ENCODE measurements around the gene PCGF3. TPM values are rescaled to one million over a fixed set of nuclear protein-coding genes. Genes with fewer than 3 reads are reported as not detected.
"Not testable (repeated sequence)": the region's sequence is repeated elsewhere in the genome, so short reads cannot be mapped to it uniquely, and the experiment has no call there.

PCGF3 gene
- total and polyA plus RNA-seq, 2 donors, result 30.6 to 93.4 TPM

- H3K27ac ChIP-seq (ENCODE audit: low read depth in 1 of 2, low read length in 1 of 2); DNase-seq (ENCODE audit: low read depth in 6 of 9, low spot score in 9 of 9): not testable (repeated sequence)
- 91% methylated on average over 12 of the region's 12 CpGs for WGBS
Measured at GRCh38 chr4:694341-694940, 11.2 kb upstream of the PCGF3 start.

DNA sequence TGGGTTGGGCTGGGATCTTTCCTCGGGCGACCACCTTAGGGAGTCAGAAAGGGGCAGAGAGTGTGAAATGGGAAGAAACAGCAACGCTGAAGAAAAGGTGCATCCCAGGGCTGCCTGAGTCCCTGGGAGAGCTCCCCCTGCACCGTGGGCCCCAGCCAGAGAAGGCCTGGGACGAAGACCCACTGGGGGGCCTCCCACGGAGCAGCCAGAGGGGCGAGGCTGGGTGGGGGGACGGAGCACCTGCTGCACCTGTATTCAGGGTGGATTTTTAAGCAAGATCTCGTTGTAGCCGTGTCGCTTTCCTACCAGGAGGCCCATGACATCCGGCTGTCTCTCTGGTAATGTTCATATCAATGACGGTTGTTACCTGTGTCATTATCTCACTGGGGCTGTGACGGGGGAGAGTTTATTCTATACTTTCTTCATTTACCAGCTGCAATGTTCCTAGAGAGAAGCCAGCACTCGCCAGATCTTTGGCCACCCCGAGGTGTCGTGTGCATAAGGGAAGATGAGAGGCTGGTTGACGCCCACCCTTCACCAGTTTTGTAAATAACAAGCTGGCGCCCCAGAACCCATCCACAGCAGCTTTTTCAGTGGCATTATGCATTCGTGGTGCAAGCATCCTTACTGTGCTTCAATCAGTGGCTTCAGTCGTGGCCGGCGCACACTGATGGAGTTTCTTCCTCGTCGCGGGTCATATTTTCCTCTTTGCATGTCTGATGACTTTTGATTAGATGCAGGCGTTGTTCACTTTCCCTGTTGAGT is 5.6 kb upstream of the PCGF3 start:
- no peak for DNase-seq (ENCODE audit: low read depth in 6 of 9, low spot score in 9 of 9)
- H3K4me1 ChIP-seq (ENCODE audit: control insufficient read depth in 2 of 2, insufficient read depth in 2 of 2, low read length in 2 of 2), result no peaks in the 10 kb centered on the region
- H3K27me3 ChIP-seq (ENCODE audit: control insufficient read depth in 2 of 2, insufficient read depth in 1 of 2, low read length in 1 of 2), result peaks cover 0 to 5% of the 10 kb centered on the region in 2 donors
- H3K9me3 ChIP-seq (ENCODE audit: control insufficient read depth in 2 of 2, insufficient read depth in 1 of 2, low read length in 1 of 2), result no peaks in the 10 kb centered on the region
- no peaks in the 10 kb centered on the region for H3K36me3 ChIP-seq (ENCODE audit: control insufficient read depth in 2 of 2, insufficient read depth in 2 of 2, low read length in 1 of 2)
- WGBS, result 95% methylated on average over 27 of the region's 27 CpGs
- peak overlapping the region in 1 of 2 donors; percentile 42 for H3K27ac ChIP-seq (ENCODE audit: low read depth in 1 of 2, low read length in 1 of 2)
- no peak overlapping the region for H3K4me3 ChIP-seq (ENCODE audit: low read length in 2 of 2)

More at GRCh38 chr4:694341-694940, 11.2 kb upstream of the PCGF3 start:
- H3K36me3 ChIP-seq (ENCODE audit: control insufficient read depth in 2 of 2, insufficient read depth in 2 of 2, low read length in 1 of 2); H3K9me3 ChIP-seq (ENCODE audit: control insufficient read depth in 2 of 2, insufficient read depth in 1 of 2, low read length in 1 of 2); H3K4me3 ChIP-seq (ENCODE audit: low read length in 2 of 2); H3K4me1 ChIP-seq (ENCODE audit: control insufficient read depth in 2 of 2, insufficient read depth in 2 of 2, low read length in 2 of 2): not testable (repeated sequence)
- peaks cover 5 to 14% of the 10 kb centered on the region in 2 donors for H3K27me3 ChIP-seq (ENCODE audit: control insufficient read depth in 2 of 2, insufficient read depth in 1 of 2, low read length in 1 of 2)

DNA sequence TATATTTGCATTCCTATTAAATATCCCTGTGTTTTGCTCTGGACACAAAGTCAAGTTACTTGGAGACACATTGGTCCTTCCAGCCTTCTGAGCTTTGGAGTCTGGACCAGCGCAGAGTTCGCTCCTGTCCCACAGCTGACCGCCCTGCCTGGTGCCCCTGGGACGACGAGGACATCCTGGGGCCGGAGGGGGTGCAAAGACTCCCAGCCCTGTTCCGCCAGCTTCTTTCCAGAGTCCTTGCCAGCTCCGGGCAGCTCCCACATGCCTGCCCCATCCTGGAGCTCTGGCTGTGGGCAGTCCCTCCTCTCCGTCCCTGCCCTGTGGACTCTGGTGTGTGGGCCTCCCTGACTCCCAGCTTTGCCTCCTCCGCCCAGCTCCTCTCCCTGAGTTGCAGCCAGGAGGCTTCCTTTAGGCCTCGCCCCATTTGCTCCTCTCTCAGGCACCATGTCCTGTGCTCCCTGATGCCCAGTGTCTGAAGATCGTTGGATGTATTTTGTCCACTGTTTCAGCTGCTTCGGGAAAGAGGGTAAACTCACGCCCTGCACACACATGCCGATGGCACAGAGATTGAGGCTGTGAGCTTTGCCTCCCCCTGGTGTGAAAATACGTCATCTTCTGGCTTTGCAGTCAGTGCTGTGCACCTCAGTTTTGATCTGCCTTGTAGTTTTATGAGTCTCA is 4.9 kb upstream of the PCGF3 start:
- Histone ChIP-seq H3K4me3 (ENCODE audit: low read length in 2 of 2) (no peak overlapping the region), H3K27me3 (ENCODE audit: control insufficient read depth in 2 of 2, insufficient read depth in 1 of 2, low read length in 1 of 2) (peaks cover 0 to 5% of the 10 kb centered on the region in 2 donors), H3K36me3 (ENCODE audit: control insufficient read depth in 2 of 2, insufficient read depth in 2 of 2, low read length in 1 of 2) (no peaks in the 10 kb centered on the region), H3K27ac (ENCODE audit: low read depth in 1 of 2, low read length in 1 of 2) (no peak overlapping the region), H3K9me3 (ENCODE audit: control insufficient read depth in 2 of 2, insufficient read depth in 1 of 2, low read length in 1 of 2) (no peaks in the 10 kb centered on the region), H3K4me1 (ENCODE audit: control insufficient read depth in 2 of 2, insufficient read depth in 2 of 2, low read length in 2 of 2) (peaks cover 0 to 4% of the 10 kb centered on the region in 2 donors)
- WGBS, result 95% methylated on average over 16 of the region's 16 CpGs
- no peak for DNase-seq (ENCODE audit: low read depth in 6 of 9, low spot score in 9 of 9)

GRCh38 chr4:702618-703048 is 3.0 kb upstream of the PCGF3 start:
- Histone ChIP-seq H3K4me1 (ENCODE audit: control insufficient read depth in 2 of 2, insufficient read depth in 2 of 2, low read length in 2 of 2) (peaks cover 7 to 12% of the 10 kb centered on the region in 2 donors), H3K36me3 (ENCODE audit: control insufficient read depth in 2 of 2, insufficient read depth in 2 of 2, low read length in 1 of 2) (no peaks in the 10 kb centered on the region), H3K27ac (ENCODE audit: low read depth in 1 of 2, low read length in 1 of 2) (no peak overlapping the region), H3K9me3 (ENCODE audit: control insufficient read depth in 2 of 2, insufficient read depth in 1 of 2, low read length in 1 of 2) (no peaks in the 10 kb centered on the region), H3K4me3 (ENCODE audit: low read length in 2 of 2) (no peak overlapping the region), H3K27me3 (ENCODE audit: control insufficient read depth in 2 of 2, insufficient read depth in 1 of 2, low read length in 1 of 2) (peaks cover 0 to 5% of the 10 kb centered on the region in 2 donors)
- no peak for DNase-seq (ENCODE audit: low read depth in 6 of 9, low spot score in 9 of 9)
- WGBS, result 95% methylated on average over 7 of the region's 7 CpGs

DNA sequence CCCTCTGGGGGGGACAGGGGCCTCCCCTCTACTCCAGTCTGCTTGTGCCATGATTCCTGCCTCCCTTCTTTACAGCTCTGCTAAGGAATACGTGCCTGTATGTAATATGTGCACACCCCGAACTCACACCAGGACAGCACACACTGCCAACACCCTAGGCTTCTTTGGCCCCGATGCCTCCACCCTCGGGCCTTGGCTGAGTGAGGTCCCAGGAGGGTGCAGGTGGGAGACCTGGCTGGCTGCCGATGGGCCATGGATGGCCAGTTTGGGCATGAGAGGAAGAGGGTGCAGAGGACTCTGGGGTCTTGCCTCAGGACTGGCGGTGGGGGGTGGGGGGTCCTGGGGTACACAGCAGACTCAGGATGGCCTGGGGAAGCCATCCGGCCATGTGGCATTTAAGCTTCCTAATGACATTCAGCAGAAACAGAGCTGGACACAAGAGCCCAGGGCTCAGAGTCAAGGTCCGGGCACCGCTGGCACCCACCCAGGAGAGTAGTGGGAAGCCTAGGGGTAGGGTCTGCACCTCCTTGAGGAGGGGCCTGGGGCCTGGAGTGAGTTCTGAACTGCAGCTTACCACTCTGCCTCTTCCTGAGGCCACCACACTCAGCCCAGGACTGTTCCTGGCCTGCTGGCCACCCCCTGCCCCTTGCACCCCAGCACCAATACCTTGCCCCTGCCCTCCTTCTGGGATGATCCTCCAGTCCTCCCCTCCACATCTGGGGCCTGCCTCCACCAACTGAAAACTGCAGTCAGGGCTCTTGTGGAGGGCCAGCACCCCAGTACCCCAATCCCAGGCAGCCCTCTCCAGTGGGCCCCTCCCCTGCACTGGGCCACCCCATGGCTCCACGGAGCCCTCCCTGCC is 2.1 kb upstream of the PCGF3 start:
- peaks cover 0 to 5% of the 10 kb centered on the region in 2 donors for H3K27me3 ChIP-seq (ENCODE audit: control insufficient read depth in 2 of 2, insufficient read depth in 1 of 2, low read length in 1 of 2)
- H3K27ac ChIP-seq (ENCODE audit: low read depth in 1 of 2, low read length in 1 of 2), result no peak overlapping the region
- WGBS, result 95% methylated on average over 10 of the region's 10 CpGs
- no peak for DNase-seq (ENCODE audit: low read depth in 6 of 9, low spot score in 9 of 9)
- H3K9me3 ChIP-seq (ENCODE audit: control insufficient read depth in 2 of 2, insufficient read depth in 1 of 2, low read length in 1 of 2), result peaks cover 0 to 3% of the 10 kb centered on the region in 2 donors
- no peak overlapping the region for H3K4me3 ChIP-seq (ENCODE audit: low read length in 2 of 2)
- H3K36me3 ChIP-seq (ENCODE audit: control insufficient read depth in 2 of 2, insufficient read depth in 2 of 2, low read length in 1 of 2), result no peaks in the 10 kb centered on the region
- H3K4me1 ChIP-seq (ENCODE audit: control insufficient read depth in 2 of 2, insufficient read depth in 2 of 2, low read length in 2 of 2), result peaks cover 10 to 12% of the 10 kb centered on the region in 2 donors

GRCh38 chr4:704198-704891 is 1.3 kb upstream of the PCGF3 start:
- 96% methylated on average over 46 of the region's 46 CpGs for WGBS
- Histone ChIP-seq H3K4me3 (ENCODE audit: low read length in 2 of 2) (no peak overlapping the region), H3K9me3 (ENCODE audit: control insufficient read depth in 2 of 2, insufficient read depth in 1 of 2, low read length in 1 of 2) (peaks cover 0 to 4% of the 10 kb centered on the region in 2 donors), H3K4me1 (ENCODE audit: control insufficient read depth in 2 of 2, insufficient read depth in 2 of 2, low read length in 2 of 2) (peaks cover 10 to 12% of the 10 kb centered on the region in 2 donors), H3K27ac (ENCODE audit: low read depth in 1 of 2, low read length in 1 of 2) (no peak overlapping the region), H3K36me3 (ENCODE audit: control insufficient read depth in 2 of 2, insufficient read depth in 2 of 2, low read length in 1 of 2) (peaks cover 0 to 2% of the 10 kb centered on the region in 2 donors), H3K27me3 (ENCODE audit: control insufficient read depth in 2 of 2, insufficient read depth in 1 of 2, low read length in 1 of 2) (peaks cover 0 to 5% of the 10 kb centered on the region in 2 donors)
- no peak for DNase-seq (ENCODE audit: low read depth in 6 of 9, low spot score in 9 of 9)

GRCh38 chr4:704971-705277 is 708 bp upstream of the PCGF3 start:
- Histone ChIP-seq H3K27me3 (ENCODE audit: control insufficient read depth in 2 of 2, insufficient read depth in 1 of 2, low read length in 1 of 2) (peaks cover 0 to 5% of the 10 kb centered on the region in 2 donors), H3K9me3 (ENCODE audit: control insufficient read depth in 2 of 2, insufficient read depth in 1 of 2, low read length in 1 of 2) (peaks cover 0 to 4% of the 10 kb centered on the region in 2 donors), H3K4me3 (ENCODE audit: low read length in 2 of 2) (peak overlapping the region in 1 of 2 donors; percentile 99), H3K4me1 (ENCODE audit: control insufficient read depth in 2 of 2, insufficient read depth in 2 of 2, low read length in 2 of 2) (peaks cover 10 to 12% of the 10 kb centered on the region in 2 donors), H3K27ac (ENCODE audit: low read depth in 1 of 2, low read length in 1 of 2) (no peak overlapping the region), H3K36me3 (ENCODE audit: control insufficient read depth in 2 of 2, insufficient read depth in 2 of 2, low read length in 1 of 2) (peaks cover 0 to 5% of the 10 kb centered on the region in 2 donors)
- no peak for DNase-seq (ENCODE audit: low read depth in 6 of 9, low spot score in 9 of 9)
- WGBS, result 98% methylated on average over 1 of the region's 1 CpG

- not testable (repeated sequence) for H3K9me3 ChIP-seq (ENCODE audit: control insufficient read depth in 2 of 2, insufficient read depth in 1 of 2, low read length in 1 of 2); DNase-seq (ENCODE audit: low read depth in 6 of 9, low spot score in 9 of 9); H3K27me3 ChIP-seq (ENCODE audit: control insufficient read depth in 2 of 2, insufficient read depth in 1 of 2, low read length in 1 of 2); H3K36me3 ChIP-seq (ENCODE audit: control insufficient read depth in 2 of 2, insufficient read depth in 2 of 2, low read length in 1 of 2)
- Histone ChIP-seq H3K4me1 (ENCODE audit: control insufficient read depth in 2 of 2, insufficient read depth in 2 of 2, low read length in 2 of 2) (peaks cover 10 to 12% of the 10 kb centered on the region in 2 donors), H3K27ac (ENCODE audit: low read depth in 1 of 2, low read length in 1 of 2) (peak overlapping the region; percentile 32 to 83), H3K4me3 (ENCODE audit: low read length in 2 of 2) (peak overlapping the region; percentile 92 to 99)
- 5% methylated on average over 21 of the region's 21 CpGs for WGBS
Measured at GRCh38 chr4:706083-706633, 526 bp downstream of the PCGF3 start.

All from thymus (tissue), 11 donors.